ENCODE results near the gene IRF2. TPM values are rescaled to one million over a fixed set of nuclear protein-coding genes. Genes with fewer than 3 reads are reported as not detected.

Gene IRF2
- total RNA-seq, 1 experiment from 2014 or later, result 35.9 TPM

- DNase-seq (ENCODE audit: low spot score), result no peak
These were observed 23.4 kb downstream of the IRF2 start for GRCh38 chr4:184450743-184451535.

- no peak for DNase-seq (ENCODE audit: low spot score)
These were observed 24.3 kb downstream of the IRF2 start for GRCh38 chr4:184450045-184450444.

GRCh38 chr4:184448821-184449220, 25.5 kb downstream of the IRF2 start:
- peak; percentile 71 for DNase-seq (ENCODE audit: low spot score)

- DNase-seq (ENCODE audit: low spot score), result no peak
These were observed 26.2 kb downstream of the IRF2 start for GRCh38 chr4:184448141-184448540.

GRCh38 chr4:184447664-184448063, 26.7 kb downstream of the IRF2 start:
- peak; percentile 15 for DNase-seq (ENCODE audit: low spot score)

GRCh38 chr4:184446132-184446658, 28.2 kb downstream of the IRF2 start:
- no peak for DNase-seq (ENCODE audit: low spot score)

- DNase-seq (ENCODE audit: low spot score), result no peak
These were observed 29.4 kb downstream of the IRF2 start for GRCh38 chr4:184444953-184445309.

- no peak for DNase-seq (ENCODE audit: low spot score)
These were observed 30.0 kb downstream of the IRF2 start for GRCh38 chr4:184444215-184444952.

- DNase-seq (ENCODE audit: low spot score), result no peak
These were observed 31.0 kb downstream of the IRF2 start for GRCh38 chr4:184443318-184443717.

GRCh38 chr4:184442314-184442635, 32.1 kb downstream of the IRF2 start:
- no peak for DNase-seq (ENCODE audit: low spot score)

- DNase-seq (ENCODE audit: low spot score), result no peak
These were observed 32.7 kb downstream of the IRF2 start for GRCh38 chr4:184441461-184442313.

GRCh38 chr4:184440595-184441358, 33.6 kb downstream of the IRF2 start:
- no peak for DNase-seq (ENCODE audit: low spot score)

GRCh38 chr4:184439856-184440594, 34.3 kb downstream of the IRF2 start:
- no peak for DNase-seq (ENCODE audit: low spot score)

- DNase-seq (ENCODE audit: low spot score), result no peak
These were observed 35.0 kb downstream of the IRF2 start for GRCh38 chr4:184439386-184439785.

- DNase-seq (ENCODE audit: low spot score), result no peak
These were observed 36.0 kb downstream of the IRF2 start for GRCh38 chr4:184438375-184438774.

- no peak for DNase-seq (ENCODE audit: low spot score)
These were observed 36.6 kb downstream of the IRF2 start for GRCh38 chr4:184437565-184438265.

- no peak for DNase-seq (ENCODE audit: low spot score)
These were observed 39.8 kb downstream of the IRF2 start for GRCh38 chr4:184434501-184435066.

GRCh38 chr4:184434021-184434420, 40.3 kb downstream of the IRF2 start:
- no peak for DNase-seq (ENCODE audit: low spot score)

- no peak for DNase-seq (ENCODE audit: low spot score)
These were observed 41.0 kb downstream of the IRF2 start for GRCh38 chr4:184433258-184433892.

Measured in H4 (cell line).